ENCODE measurements around the gene KHDRBS1. TPM values are rescaled to one million over a fixed set of nuclear protein-coding genes. Genes with fewer than 3 reads are reported as not detected.
"Not testable (repeated sequence)": the region's sequence is repeated elsewhere in the genome, so short reads cannot be mapped to it uniquely, and the experiment has no call there.

The KHDRBS1 gene
- total RNA-seq, 1 donor from 2014 or later, result 154 TPM

DNA sequence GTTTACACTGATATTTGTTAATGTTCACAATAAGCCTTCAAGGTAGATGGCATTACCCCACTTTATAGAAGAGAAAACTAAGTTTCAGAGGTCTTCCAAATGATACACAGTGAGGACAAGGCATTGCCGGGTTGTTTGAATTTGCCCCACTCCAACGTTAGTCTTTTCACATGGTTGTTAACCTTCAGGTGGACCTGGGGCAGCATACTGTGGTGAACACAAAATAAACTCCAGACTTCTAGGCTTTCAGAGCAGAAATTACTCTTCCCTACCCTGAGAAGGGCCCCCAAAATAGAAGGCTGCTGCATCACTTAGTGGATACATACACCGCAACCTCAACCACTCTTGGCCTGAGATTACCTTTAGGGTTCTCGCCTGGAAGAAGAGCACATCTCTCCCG, 3.4 kb upstream of the KHDRBS1 start:
- intact Hi-C loops (cut with micrococcal nuclease), result loop anchor here (10.0 kb wide), 2 partner anchors 245 to 645 kb away; partner anchors contain the start of genes LCK, RBBP4 and ZBTB8OS

DNA sequence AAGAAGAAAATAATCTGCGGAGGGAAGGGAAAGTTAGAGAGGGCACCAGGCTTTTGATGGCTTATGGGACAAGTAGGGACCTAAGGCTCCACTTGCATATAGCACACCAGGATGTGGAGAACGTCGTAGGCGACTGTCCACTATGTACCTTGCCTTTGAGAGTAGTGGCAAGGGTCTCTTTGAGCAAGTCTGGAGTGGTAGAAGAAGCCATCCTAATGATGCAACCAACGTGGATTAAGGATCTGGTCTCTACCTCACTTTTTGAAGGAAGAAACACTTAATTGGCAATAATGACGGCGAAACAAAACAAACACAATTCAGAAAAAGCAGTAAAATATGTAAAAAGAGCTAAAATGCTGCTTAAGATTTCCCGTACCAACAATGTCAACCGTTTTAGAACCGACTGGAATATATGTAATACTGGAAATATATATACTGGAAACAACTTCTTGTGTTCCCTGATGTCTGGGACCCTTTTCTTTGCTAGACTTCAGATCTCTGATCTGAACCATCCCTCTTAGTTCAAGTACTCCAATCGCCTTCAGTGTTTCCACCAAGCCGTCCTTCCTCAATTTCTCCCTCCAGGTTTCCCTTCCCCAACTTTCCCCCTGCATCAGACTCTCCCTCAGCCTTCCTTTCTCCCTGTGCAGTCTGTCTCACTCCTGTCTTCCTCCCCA, 821 bp upstream of the KHDRBS1 start:
- intact Hi-C loops (cut with micrococcal nuclease), result loop anchor here (1.0 to 10.0 kb wide), 11 partner anchors 31 to 1294 kb away; partner anchors contain the start of genes BSDC1, LCK, PEF1 and RBBP4

DNA sequence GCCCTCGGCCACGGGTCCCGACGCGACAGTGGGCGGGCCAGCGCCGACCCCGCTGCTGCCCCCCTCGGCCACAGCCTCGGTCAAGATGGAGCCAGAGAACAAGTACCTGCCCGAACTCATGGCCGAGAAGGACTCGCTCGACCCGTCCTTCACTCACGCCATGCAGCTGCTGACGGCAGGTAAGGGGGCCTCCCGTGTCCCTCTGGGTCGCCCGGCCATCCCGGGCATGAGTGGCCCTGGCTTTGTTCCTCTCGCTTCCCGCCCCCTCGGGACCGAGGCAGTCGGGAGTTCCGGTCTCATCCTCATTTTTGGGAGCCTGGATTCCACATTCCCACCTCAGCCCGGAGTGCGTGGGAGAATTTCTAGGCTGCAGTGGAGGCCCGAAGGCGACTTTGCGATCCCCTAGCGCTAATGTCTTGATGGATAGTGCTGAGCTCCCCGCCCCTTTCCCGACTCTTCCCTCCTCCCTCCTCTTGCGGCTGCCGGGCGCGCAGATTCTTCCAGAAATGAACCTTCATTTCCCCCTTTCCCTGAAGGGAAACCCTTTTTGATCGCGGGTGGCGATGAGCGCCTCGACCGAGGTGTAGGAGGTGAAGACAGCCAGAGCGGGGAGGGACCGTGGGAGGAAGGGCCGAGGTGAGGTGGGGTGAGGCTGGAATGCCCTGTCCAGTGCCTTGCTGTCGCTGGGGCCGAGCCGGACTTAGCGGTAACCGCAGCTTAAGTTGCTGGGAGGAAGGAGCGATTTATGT, 705 bp downstream of the KHDRBS1 start:
- intact Hi-C loops (cut with micrococcal nuclease), result loop anchor here (10.0 kb wide), 2 partner anchors 240 to 640 kb away; partner anchors contain the start of genes LCK, RBBP4 and ZBTB8OS

DNA sequence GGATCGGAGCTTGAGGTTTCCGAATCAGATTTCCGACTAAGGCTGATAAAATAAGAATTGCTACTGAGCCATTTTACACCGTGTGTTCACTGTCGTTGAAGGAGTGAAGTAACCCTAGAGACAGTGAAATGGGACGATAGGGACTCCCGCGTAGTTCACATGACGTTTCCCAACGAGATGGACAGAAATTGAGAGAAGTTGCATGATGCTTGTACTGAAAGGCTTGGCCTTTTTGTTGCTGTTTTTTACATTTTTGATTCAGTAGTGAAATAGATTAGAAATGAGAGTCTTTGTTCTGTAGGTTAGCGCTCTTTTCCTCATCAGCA, 1.2 kb downstream of the KHDRBS1 start:
- intact Hi-C loops (cut with micrococcal nuclease), result loop anchor here (1.0 to 10.0 kb wide), 4 partner anchors 93 to 640 kb away; partner anchors contain the start of genes HDAC1, KPNA6, LCK and RBBP4

DNA sequence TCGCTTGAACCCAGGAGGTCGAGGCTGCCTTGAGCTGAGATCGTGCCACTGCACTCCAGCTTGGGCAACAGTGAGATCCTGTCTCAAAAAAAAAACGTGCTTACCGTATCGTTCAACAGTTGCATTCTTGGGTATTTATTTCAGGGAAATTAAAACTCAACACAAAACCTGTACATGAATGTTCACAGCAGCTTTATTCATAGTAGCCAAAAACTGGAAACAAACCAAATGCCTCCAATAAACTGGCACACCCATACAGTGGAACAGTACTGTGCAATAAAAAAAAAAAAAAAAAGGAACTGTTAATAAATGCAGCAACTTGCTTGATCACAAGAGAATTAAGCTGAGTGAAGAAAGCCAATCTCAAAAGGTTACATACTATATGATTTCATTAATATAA, 6.7 kb downstream of the KHDRBS1 start:
- intact Hi-C loops (cut with micrococcal nuclease), result no loop called here

DNA sequence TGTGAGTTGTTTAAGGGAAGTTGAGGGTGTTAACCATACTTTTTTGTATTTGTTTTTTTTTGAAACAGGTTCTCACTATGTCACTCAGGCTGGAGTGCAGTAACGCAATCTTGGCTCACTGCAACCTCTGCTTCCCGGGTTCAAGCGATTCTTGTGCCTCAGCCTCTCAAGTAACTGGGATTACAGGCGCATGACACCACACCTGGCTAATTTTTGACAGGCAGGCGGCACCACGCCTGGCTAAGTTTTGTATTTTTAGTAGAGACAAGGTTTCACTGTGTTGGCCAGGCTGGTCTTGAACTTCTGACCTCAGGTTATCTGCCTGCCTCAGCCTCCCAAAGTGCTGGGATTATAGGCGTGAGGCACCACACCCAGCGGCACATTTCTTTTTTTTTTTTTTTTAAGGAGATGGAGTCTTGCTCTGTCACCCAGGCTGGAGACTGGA, 7.9 kb downstream of the KHDRBS1 start:
- intact Hi-C loops (cut with micrococcal nuclease), result not testable (repeated sequence)

DNA sequence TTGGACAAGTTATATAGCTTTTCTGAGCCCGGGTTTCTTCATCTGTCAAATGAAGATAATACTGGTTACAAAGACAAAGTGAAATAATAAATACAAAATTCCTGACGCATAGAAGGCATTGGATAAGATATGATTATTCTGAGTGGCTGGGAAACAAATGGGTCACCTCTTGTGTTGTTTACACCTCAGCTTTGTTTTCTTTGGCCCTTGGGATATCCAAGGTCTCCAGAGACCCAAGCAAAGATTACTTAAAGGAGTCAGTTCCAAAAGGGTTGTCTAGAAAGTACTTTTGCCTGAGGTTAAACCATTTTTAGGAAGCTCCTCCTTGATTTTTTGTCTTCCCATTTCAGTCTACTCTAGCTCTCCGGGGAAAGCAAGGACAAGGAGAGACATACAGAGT, 9.7 kb downstream of the KHDRBS1 start:
- intact Hi-C loops (cut with micrococcal nuclease), result no loop called here

DNA sequence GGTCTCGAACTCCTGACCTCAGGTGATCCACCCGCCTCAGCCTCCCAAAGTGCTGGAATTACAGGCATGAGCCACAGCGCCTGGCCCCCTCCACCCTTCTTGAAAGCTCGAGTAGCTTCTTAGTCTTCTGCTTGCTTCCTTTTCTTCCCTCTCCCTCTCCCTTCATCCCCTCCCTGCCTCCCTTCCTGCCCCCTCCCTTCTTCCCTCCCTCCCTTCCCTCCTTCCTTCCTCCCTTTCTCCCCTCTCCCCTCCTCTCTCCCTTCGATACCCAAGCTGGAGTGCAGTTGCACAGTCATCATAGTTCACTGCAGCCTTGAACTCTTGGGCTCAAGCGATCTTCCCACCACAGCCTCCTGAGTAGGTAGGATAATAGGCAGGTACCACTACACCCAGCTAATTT, 11.8 kb downstream of the KHDRBS1 start:
- intact Hi-C loops (cut with micrococcal nuclease), result no loop called here

DNA sequence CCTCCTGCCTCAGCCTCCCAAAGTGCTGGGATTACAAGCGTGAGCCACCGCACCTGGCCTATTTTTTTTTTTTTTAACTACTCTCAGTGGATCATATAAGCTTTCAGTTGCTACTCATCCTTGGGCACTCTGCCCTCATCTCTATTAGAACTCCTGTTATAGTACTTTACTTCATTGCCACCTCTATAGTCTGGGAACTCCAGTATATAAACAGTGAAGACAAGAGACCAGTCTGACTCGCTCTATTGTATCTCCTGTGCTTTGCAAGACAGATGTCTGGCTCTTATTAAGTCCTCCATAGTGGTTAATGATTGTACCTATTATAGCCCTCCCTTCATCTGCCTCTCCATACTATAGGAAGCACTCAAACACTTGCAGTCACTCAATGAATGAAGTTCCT, 15.1 kb downstream of the KHDRBS1 start:
- intact Hi-C loops (cut with micrococcal nuclease), result no loop called here

DNA sequence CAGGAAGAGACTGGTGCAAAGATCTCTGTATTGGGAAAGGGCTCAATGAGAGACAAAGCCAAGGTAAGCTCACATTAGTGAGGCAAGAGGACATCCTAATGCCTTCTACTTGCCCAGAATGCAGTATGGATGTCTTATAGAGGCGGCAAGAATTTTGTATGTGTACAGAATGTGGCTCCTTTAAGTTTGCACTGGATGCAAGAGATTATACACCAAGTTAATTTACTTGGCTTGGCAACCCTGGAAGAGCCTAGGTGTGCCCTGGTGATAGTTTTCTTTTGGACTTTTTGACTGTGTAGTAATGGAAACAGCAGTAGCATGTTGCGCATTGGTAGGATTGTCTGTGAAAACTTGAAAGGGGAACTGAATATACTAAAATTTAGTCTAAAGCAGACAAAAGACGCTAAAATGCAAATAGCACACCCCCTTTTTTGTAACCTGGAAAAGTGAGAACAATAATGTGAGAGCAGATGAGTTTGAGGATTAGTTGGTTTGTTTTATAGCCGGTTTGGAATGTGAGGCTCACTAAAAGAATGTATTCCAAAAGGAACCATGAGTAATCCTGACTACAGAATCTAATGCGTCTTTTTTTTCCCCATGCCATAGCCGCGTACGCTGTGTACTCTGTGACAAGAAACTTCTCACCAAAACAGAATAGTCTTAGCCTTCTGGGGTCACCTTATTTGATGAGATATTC, 18.1 kb downstream of the KHDRBS1 start:
- intact Hi-C loops (cut with micrococcal nuclease), result no loop called here

DNA sequence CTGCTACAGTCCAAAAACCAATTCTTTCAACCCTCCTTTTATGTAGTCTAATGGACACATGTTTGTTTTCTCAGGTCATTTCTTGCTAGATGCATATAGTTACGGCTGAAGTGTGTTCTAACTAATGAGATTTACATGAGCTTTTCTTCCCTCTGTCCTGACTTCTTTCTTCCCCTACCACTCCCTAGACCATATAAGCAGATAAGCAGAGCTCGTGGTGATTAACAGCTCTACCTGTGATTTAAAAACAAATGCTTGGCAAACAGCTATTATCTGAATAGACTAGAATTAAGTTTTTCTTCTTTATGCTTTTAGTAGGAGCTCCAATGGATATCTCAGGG, 18.6 kb downstream of the KHDRBS1 start:
- intact Hi-C loops (cut with micrococcal nuclease), result no loop called here

DNA sequence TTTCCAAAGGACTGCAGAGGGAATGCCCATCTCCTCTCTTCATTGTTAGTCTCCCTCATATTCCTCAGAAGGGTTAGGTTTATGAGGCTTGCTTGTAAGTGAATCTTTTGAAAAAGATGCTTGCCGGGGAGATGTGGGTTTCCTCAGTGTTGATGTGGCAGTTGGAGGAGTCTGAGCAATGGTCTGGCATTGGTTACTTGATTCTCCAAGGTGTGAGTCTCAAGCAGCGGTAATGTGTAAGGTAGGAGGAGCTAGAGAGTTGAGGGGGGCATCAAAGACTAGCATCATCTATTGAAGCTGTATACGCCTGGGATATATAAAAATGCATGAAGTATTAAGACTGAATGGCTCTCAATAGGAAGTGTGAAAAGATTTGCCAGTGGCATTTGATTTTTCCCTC, 21.5 kb downstream of the KHDRBS1 start:
- intact Hi-C loops (cut with micrococcal nuclease), result no loop called here

DNA sequence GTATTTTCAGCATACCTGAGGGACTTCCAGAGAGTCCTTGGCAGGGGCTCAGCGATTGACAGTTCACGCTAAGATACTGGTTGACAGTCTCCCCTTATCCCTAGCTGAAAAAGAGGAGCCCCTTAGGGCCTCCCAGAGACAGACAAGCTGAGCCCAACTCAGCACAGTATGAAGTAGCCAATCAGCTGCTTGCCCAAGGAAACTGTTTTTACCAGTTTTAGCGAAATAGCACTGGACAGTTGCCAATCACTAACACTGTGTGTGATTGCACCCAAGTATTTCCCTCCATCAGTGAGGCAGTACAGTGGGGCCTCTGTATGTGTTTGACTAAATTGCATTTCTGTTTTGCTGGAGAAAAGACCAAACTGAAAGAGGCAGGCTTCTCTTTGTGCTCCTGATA, 27.0 kb downstream of the KHDRBS1 start:
- intact Hi-C loops (cut with micrococcal nuclease), result no loop called here

DNA sequence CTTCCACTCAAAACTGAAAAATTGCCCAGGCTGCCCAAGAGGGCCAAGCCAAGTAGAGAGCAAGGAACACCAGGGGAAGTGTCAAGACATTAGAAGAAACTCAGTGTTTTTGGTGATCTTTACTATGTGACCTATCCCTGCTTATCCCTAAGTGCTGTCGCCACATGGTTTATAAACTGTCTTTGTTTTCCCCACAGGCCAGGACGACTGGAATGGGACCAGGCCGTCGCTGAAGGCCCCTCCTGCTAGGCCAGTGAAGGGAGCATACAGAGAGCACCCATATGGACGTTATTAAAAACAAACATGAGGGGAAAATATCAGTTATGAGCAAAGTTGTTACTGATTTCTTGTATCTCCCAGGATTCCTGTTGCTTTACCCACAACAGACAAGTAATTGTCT, 28.7 kb downstream of the KHDRBS1 start:
- intact Hi-C loops (cut with micrococcal nuclease), result no loop called here

DNA sequence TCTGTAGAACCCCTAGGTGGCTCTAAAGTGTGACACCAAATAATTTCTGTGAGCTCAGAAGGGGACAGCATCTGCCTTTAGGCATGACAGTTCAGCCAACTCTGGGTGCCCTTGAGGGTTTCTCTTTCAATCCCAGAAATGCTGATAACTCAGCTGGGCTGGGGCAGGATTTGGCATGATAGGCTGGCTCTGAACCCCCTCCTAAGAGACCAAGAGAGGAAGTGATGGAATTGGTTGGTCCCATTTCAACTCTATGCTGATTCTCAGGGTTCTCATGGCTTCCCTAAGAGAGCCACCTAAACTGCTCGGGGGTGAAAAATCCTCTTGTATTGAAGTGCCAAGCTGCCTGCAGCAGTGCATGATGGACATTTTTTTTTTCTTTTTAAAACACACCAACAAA, 30.6 kb downstream of the KHDRBS1 start:
- intact Hi-C loops (cut with micrococcal nuclease), result no loop called here

DNA sequence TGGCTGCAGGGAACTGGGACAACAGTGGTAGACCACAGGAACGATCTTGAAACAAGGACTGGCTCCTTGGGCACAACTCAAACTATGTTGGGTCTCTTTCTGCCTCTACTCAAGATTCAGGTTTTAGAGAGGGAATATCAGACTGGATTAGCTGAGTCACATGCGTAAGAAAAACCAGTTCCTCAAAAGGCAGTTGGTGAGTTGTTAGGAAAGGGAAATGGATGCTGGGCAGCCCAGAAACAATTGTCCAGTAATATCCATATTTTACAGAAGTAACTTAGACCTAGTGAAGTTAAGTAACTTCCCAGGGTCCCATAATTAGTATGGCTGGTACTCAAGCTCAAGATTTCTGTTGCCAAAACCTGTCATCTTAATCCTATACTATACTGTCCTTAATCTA, 32.1 kb downstream of the KHDRBS1 start:
- intact Hi-C loops (cut with micrococcal nuclease), result no loop called here

DNA sequence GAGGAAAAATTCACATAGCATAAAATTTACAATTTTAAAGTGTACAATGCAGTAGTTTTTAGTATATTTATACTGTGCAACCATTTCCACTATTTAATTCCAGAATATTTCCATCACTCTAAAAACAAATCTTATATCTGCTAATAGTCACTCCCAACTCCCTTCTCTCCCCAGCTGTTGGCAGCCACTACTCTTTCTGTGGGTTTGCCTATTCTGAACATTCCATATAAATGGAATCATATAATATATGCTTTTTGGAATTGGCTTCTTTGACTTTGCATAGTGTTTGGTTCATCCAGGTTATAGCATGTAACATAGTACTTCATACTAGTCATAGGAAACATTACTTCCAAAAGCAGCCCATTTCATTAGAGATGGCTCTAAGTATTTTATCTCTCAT, 34.0 kb downstream of the KHDRBS1 start:
- intact Hi-C loops (cut with micrococcal nuclease), result no loop called here

DNA sequence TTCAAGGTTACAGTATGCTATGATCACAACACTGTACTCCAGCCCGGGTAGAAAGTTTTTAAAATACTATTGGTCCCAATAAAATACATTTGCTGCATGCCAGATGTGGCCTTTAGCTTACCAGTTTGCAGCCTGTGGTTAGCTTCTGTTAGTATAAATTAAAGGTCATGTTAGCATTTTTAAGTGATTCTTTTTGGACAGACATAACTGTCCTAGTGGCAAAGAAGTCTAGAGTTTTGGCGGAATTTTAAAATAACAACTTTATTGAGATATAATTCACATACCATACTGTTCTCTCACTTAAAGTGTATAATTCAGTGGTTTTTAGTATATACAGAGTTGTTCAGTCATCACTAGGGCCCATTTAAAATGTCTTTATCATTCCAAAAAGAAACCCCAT, 34.8 kb downstream of the KHDRBS1 start:
- intact Hi-C loops (cut with micrococcal nuclease), result no loop called here

DNA sequence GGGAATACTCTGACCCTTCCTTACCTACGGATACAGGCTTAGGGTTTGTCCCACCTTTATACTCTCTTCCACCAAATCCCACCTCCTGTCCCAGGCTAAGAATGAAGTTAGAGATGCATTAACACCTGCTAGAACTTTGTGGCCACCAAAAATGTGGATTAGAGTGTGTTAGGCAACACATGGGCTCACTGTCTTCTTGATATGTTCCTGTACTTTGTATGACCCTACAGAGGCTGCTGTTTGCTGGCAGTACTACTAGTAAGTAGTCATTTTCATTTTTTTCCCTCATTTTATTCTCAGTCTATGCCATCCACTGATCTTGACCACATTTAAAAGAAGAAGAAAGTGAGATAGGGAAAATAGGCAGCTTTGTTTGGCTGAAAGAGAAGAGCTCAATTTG, 38.0 kb downstream of the KHDRBS1 start:
- intact Hi-C loops (cut with micrococcal nuclease), result no loop called here

DNA sequence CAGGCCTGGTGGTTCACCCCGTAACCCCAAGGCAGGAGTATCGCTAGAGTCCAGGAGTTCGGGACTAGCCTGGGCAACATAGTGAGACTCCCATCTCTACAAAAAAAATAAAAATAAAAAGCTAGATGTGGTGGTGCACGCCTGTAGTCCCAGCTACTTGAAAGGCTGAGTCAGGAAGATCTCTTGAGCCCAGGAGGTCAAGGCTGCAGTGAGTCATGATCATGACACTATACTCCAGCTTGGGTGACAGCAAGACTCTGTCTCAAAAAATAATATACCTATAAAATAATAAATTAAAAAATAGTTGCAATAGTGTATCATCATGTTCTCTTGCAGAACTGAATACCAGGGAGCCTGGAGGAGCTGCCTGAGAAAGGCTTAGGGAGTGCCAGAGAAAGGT, 39.2 kb downstream of the KHDRBS1 start:
- intact Hi-C loops (cut with micrococcal nuclease), result no loop called here

DNA sequence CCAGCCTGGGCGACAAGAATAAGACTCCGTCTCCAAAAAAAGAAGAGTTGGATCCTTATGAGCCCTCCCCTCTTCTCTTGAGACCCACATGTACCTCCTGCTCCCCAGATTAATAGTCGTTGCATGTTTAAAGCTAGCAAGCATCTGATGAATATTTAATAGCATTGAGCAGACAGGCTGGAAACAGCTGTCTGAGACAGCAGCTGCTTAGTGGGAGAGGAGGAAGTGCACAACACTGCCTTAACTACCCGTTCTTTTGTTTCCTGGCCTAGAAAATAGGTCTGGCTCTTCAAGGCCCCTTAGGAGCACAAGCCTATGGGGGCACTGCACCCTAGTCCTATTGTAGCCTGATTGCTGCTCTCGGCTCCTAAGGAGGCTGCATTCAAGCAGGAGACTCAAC, 41.7 kb downstream of the KHDRBS1 start:
- intact Hi-C loops (cut with micrococcal nuclease), result no loop called here

DNA sequence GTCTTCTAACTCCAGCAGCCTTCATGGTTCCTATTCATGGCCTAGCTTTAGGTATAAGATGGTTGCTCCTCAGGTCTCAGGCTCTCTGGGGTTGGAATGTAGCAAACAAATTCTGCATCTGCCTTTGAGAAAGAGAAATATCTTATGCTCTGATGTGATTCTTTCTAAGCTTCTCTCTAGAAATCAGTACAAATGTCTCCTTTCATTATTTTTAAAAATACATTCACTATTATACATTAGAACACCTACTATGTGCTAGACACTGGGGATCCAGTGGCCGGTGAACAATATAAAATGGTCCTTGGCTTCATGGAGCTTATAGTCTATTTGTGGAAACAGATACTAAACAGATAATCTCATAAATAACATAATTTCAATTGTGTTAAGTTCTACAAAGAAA, 42.9 kb downstream of the KHDRBS1 start:
- intact Hi-C loops (cut with micrococcal nuclease), result no loop called here
